OCI-LY3 (cell line): ENCODE results near the gene GATA6.

Source experiments
- EZH2phosphoT487 ChIP-seq: fragments of 200-600 bp; shearing (Covaris generic); IDR thresholded peaks from 2 replicates; pipeline ENCODE4 v1.6.1; 2018; ENCODE audit warnings: antibody characterized with exemption, mixed run types, low read depth
- TF ChIP-seq, protein P1 (sequence below): fragments of 200-600, 300-600 bp; sonication (generic); IDR thresholded peaks from 2 replicates; pipeline ENCODE4 v1.5.1; 2014; ENCODE audit warnings: antibody characterized with exemption, low read length, low read depth

DNA sequence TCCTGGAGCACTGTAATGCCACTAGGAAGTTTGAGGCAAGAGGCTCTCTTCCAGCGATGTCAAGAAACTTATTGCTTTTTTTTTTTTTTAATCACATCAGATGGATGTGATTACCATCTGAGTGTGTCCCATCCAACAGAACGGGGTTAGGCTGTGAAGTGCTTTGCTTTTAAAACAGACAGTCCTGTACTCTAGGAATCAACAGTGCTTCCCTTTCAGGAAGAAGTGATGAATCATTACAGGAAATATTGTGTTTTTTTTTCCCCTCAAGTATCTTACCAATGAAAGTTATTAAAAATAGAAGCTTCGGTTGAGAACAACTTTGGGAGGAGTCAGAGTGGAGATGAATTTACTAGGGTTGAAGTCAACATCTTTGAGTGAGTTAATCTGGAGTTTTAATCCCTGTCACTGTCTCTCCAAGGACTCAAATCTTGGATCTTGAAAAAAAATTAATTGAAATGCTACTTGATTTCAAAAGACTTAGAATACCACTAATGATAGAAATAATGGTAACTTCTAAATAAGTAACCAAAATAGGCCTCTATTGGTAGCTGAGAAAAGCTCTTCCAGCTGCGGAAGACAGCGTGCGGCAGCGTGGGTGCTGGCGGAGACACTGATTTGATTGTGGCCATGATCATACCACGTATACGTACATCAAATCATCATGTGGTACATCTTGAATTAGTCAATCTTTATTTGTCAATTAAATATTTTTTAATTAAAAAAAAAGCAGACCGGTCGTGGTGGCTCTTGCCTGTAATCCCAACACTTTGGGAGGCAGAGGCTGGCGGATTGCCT lies 45.5 kb downstream of the GATA6 start:
- TF ChIP-seq, protein P1, sequence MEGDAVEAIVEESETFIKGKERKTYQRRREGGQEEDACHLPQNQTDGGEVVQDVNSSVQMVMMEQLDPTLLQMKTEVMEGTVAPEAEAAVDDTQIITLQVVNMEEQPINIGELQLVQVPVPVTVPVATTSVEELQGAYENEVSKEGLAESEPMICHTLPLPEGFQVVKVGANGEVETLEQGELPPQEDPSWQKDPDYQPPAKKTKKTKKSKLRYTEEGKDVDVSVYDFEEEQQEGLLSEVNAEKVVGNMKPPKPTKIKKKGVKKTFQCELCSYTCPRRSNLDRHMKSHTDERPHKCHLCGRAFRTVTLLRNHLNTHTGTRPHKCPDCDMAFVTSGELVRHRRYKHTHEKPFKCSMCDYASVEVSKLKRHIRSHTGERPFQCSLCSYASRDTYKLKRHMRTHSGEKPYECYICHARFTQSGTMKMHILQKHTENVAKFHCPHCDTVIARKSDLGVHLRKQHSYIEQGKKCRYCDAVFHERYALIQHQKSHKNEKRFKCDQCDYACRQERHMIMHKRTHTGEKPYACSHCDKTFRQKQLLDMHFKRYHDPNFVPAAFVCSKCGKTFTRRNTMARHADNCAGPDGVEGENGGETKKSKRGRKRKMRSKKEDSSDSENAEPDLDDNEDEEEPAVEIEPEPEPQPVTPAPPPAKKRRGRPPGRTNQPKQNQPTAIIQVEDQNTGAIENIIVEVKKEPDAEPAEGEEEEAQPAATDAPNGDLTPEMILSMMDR, result no peak
- no peak for TF ChIP-seq EZH2phosphoT487
